Measurements from ENCODE around the gene EP400.

The EP400 gene

GRCh38 chr12:131990066-131990979 lies 40.6 kb downstream of the EP400 start:
- no peak for DNase-seq

DNA sequence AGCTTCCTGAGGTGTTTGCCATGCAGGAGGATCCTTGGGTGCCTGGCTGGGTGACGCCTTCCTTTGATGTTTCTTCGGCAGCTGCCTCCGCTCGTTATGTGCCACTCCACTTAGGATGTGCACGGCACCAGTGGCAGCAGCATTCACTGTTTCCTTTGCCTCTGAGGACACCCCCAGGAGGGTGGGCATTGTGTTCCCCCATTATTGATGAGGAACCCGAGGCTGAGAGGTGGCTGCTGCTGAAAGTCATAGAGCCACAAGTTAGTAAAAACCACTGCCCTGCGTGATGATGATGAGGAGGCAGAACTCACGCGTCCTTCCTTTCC lies 41.2 kb downstream of the EP400 start:
- DNase-seq = no peak

DNA sequence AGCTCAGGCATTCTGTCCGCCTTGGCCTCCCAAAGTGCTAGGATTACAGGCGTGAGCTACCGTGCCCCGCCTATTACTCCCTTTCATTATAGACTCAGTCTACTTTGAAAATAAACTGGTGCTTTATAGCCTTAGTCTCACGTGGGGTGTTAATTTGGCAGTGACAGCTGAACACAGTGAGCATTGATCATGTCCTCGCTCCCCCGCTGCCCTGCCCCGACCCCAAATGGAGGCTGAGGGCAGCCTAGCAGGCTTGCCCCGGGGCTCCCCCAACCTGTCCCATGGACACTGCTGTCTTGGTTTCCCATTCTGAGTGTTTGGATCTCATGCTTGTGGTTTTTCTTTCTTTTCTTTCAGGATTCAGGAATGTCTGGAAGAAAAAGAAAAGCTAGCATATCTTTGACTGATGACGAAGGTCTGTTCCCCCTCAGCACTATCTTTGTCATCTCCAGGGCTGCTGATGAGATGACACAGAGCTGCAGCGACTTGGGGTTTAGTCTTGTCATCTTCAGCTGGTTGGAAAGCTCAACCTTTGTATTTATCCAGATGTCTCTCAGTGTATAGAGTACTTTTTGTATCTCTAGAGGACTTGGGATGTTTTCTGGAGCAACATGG lies 42.2 kb downstream of the EP400 start:
- no peak for DNase-seq

DNA sequence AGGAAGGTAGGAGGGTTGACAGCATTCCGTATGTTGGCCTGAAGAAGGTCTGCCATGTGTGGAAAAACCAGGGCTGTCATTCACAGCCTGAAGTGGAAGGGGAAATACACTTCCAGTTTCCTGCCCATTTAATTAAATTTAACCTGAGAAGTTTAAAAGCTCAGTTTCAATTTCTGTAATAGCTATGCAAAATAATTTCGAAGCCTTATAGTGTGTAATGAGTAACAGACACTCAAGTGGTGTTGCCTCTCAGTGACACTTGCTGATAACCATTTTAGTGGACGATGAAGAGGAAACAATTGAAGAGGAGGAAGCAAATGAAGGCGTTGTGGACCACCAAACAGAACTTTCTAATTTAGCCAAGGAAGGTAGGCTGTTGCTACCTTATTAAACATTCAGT lies 44.8 kb downstream of the EP400 start:
- DNase-seq = no peak

- DNase-seq = no peak
These were observed 50.6 kb downstream of the EP400 start for GRCh38 chr12:132000286-132000872.

DNA sequence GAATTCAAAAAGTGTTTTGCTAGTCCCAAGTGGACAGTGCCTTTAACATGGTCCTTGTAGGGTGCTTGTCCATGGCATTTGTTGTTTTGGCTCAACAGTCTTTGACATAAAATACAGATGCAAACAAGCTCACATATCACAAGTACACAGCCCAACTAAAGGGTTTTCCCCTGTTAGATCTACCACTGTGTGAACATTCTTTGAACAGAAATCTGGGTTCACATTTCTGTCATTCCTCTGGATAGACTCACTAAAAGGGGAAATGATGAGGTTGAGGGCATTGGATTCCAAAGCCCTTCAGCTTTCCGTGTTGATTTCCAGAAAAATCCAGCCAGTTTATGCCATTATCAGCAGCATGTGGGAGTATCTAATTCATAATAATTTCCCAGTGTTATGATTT lies 54.1 kb downstream of the EP400 start:
- no peak for DNase-seq

- no peak for DNase-seq
These were observed 55.2 kb downstream of the EP400 start for GRCh38 chr12:132004946-132005345.

DNA sequence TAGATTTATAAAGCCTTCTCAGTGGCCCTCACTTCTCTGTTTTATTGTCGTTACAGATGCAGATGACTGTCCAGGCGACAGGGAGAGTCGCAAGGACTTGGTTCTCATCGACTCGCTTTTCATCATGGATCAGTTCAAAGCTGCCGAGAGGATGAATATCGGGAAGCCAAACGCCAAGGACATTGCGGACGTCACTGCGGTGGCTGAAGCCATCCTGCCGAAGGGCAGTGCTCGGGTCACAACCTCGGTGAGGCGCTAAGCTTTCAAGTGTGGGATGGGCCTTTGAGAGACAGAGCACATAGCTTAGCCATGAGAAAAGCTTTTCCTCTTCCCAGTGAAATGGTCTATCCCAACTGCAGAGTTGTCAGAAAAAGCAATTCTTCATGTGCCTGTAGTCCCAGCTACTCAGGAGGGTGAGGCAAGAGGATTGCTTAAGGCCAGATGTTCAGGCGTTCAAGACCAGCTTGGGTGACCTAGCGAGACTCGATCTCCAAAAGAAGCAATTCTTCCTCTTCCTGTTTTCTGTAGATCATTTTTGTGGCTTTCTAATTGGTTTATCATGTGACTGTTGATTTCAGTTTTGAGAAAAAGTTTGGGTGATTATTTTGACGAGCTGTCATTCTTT lies 56.4 kb downstream of the EP400 start:
- DNase-seq = no peak

DNA sequence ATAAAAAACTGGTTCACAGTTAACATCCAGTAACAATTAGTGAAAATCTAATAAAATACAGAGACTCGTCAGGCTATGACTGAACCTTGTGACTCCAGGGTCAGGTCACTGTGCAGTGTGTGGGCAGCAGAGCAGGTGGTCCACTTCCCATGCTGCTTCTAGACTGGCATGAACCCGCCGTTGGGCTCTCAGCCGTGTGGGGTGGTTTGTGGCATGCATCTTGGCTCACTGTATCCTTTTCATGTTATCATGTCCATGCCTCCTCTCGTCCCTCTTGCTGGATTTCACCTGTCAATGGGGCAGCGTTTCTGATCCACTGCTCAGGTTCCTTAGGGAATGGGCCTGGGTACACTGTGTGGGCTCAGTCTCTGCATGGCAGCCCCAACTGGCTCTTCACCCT lies 57.3 kb downstream of the EP400 start:
- DNase-seq = no peak

- no peak for DNase-seq
These were observed 59.7 kb downstream of the EP400 start for GRCh38 chr12:132009336-132009859.

- DNase-seq = no peak
These were observed 63.3 kb downstream of the EP400 start for GRCh38 chr12:132012919-132013568.

GRCh38 chr12:132014092-132014914 lies 64.6 kb downstream of the EP400 start:
- DNase-seq = no peak

DNA sequence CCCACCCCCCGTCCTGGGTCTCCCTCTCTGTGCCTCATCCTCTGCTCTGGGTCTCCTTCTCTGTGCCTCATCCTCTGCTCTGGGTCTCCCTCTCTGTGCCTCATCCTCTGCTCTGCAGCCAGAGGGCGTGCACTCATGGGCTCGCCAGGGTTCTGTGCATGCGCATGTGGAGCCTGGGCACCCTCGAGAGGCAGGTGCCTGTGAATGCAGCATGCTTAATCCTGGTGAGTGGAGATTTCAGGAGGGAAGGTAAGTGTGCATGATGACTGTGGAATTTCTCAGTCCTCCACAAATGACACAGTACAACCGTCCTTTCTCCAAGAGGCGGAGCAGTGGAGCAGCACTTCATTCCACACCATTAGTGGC lies 65.2 kb downstream of the EP400 start:
- DNase-seq = no peak

- DNase-seq = no peak
These were observed 66.1 kb downstream of the EP400 start for GRCh38 chr12:132015686-132016430.

DNA sequence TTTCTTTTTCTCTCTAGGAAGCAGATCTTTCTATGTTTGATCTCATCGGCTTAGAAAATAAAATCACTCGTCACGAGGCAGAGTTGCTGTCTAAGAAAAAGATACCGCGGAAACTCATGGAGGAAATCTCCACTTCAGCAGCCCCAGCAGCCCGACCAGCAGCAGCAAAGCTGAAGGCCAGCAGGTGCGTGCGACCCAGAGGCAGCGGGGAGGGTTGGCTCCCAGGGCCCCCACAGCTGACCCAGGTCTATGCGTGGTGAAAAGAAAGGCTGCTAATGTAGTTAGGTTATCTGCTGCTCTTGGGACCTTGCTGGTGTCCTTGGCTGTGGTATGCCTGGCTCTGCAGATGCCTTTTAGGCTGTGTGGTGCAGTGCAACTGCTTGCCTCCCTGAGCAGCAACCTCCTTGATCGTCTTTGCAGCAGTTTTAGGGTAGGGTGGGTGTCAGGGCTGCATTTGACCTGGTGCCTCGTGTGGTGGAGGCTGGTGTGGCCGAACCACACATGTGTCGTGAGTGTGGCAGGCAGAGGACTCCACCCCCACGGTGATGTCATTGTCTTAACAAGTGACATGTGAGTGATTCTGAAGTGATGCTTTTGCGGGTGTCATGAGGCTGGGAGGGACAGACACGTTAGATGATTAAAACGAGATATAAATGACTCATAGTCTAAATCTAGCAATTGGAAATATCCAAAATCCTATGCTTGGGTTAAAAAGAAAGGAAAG lies 68.6 kb downstream of the EP400 start:
- DNase-seq = no peak

- no peak for DNase-seq
These were observed 70.1 kb downstream of the EP400 start for GRCh38 chr12:132019891-132020290.

DNA sequence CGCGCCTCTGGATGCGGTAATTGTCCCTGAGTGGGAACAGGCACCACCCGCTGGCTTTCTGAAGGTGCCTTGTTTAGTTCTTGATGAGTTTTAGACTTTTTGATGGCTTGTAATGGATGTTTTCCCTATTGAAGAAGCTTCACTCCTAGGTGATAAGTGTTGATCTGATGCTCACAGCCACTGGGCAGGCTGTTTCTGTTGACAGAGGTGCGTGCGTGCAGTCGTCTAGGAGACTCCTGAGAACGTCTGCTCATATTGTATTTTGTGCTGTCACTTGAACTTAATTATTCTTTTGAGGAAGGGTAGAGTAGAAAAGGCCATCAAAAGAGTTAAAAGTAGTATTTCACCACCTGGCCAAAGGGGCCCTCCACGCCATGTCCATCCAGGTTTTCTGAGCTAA lies 70.5 kb downstream of the EP400 start:
- DNase-seq = no peak

- no peak for DNase-seq
These were observed 71.5 kb downstream of the EP400 start for GRCh38 chr12:132021031-132021871.

DNA sequence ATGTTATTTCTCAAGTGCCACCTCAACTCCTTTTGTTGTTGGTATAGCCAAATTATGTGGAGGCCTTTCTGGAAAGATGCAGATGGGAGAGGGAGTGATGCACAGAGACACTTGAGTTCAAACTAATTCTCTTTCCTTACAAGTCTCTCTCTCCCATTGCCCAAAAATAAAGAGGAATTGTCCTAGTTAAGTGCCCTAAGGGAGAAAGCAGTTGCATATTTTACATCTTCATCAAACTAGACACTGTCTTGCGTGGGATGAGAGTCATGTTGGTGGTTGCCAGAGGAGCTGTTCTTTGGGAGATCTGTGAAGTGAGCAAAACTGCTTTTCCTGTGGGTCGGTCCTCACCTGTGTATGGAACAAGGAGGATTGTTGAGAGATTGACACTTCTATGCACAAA lies 72.2 kb downstream of the EP400 start:
- no peak for DNase-seq

- no peak for DNase-seq
These were observed 73.9 kb downstream of the EP400 start for GRCh38 chr12:132023658-132024057.
